HG03175 (cell line): ENCODE measurements around the gene SCGB1C1.
A peak's percentile ranks its signal among the peaks of the same experiment; 100 is the strongest.
"Not testable (repeated sequence)": the region's sequence is repeated elsewhere in the genome, so short reads cannot be mapped to it uniquely, and the experiment has no call there.

Experiments
- ATAC-seq: cut with Tn5 transposase; IDR thresholded peaks from one replicate; pipeline ENCODE4 v1.9.1; 2021; ENCODE audit warnings: mild to moderate bottlenecking, moderate library complexity; ENCODE audit not compliant: unreplicated experiment

SCGB1C1 gene

DNA sequence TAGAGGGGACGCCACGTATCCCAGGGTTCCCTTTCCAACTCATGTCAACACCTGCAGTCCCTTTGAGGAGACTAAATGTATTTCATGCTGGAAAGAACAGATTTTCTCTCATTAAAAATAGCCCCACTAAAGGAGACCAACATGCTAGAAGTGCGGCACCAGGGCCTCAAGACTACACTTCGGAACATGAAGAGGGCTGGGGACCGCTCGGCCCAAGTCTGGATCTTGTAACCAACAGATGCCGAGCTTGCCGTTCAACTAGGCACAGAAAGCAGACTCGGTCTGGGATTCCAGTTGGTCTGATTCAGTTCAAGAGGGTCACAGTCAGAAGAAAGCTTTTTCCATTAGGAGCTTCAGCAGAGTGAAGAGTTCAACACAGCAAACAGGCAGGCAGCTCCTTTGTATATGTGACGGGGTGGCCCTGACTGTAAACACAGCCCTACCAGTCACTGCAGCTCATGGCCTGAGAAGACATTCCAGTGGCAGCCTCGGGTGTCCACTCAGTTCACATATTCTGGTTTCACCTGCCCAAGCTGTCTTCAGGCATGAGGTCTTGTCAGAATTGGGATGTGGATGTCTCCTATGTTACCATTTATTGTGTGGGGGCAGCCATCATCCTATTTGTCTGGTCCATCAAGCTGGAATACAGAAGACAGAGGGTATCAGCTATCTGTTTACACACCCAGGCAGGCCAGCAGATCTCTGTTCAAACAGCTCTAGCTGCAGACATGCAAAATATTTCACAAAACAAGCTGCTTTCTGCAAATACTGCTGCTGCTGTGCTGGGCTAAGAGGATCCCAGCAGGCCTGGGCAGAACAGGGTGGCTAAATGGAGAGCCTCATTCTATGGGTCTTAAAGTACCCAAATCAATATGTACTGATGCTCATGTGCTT is 23.4 kb downstream of the SCGB1C1 start:
- ATAC-seq, result no peak

DNA sequence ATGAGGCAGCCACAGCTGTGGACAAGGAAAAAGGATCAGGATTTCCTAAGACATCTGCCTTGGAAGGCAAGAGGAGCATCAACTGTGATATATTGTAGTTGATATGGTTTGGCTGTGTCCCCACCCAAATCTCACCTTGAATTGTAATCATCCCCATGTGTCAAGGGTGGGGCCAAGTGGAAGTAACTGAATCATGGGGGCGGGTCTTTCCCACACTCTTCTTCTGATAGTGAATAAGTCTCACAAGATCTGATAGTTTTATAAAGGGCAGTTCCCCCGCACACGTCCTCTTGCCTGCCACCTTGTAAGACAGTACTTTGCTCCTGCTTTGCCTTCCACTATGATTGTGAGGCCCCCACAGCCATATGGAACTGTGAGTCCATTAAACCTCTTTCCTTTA is 24.8 kb downstream of the SCGB1C1 start:
- ATAC-seq, result no peak

- ATAC-seq, result no peak
Measured at GRCh38 chr11:218815-219593, 26.1 kb downstream of the SCGB1C1 start.

DNA sequence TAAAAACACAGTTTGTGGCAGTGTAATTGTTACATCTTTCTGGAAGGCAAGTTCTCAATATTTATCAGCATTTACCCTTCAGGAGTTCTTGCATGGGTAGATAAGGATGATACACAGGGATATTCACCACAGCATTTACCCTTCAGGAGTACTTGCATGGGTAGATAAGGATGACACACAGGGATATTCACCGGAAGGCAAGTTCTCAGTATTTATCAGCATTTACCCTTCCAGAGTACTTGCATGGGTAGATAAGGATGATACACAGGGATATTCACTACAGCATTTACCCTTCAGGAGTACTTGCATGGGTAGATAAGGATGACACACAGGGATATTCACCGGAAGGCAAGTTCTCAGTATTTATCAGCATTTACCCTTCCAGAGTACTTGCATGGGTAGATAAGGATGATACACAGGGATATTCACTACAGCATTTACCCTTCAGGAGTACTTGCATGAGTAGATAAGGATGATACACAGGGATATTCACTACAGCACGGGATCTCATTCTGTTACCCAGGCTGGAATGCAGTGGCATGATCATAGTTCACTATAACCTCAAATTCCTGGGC is 27.9 kb downstream of the SCGB1C1 start:
- ATAC-seq, result not testable (repeated sequence)

DNA sequence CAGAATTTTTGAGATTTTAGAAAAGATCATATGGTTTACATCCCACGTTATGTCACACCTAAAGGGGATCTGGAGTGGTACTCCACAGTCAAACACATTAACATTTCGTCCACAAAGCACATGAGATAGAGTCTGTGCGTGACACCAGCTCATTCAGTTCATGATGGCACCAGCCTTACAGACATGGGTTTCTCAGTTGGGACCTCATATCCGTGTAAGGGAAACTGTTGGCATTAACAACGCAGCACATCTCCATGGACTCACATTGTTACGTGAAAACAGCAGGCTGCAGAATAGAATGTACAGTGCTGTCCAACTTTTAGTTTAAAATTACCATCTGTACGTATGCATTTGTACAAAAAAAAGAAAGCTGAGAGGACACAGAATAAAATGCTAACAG is 28.7 kb downstream of the SCGB1C1 start:
- no peak for ATAC-seq

GRCh38 chr11:221998-222789 is 29.3 kb downstream of the SCGB1C1 start:
- no peak for ATAC-seq

- no peak for ATAC-seq
Measured at GRCh38 chr11:223026-223789, 30.3 kb downstream of the SCGB1C1 start.

DNA sequence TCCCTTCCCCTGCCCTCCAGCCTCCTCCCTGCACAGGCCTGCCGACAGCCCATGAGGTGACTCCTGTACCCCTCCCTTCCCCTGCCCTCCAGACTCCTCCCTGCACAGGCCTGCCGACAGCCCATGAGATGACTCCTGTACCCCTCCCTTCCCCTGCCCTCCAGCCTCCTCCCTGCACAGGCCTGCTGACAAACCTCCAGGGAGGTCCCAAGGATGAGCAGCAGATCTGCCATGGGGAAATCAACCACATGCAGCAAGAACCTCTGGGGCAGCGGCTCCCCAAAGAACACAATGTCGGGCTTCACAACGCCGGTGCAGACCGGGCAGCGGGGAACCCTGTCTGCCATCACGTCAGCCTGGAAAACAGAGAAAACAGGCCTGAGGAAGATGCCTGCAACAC is 31.0 kb downstream of the SCGB1C1 start:
- no peak for ATAC-seq

- ATAC-seq, result no peak
Measured at GRCh38 chr11:224424-224823, 31.5 kb downstream of the SCGB1C1 start.

GRCh38 chr11:225734-226453 is 33.0 kb downstream of the SCGB1C1 start:
- ATAC-seq, result no peak

DNA sequence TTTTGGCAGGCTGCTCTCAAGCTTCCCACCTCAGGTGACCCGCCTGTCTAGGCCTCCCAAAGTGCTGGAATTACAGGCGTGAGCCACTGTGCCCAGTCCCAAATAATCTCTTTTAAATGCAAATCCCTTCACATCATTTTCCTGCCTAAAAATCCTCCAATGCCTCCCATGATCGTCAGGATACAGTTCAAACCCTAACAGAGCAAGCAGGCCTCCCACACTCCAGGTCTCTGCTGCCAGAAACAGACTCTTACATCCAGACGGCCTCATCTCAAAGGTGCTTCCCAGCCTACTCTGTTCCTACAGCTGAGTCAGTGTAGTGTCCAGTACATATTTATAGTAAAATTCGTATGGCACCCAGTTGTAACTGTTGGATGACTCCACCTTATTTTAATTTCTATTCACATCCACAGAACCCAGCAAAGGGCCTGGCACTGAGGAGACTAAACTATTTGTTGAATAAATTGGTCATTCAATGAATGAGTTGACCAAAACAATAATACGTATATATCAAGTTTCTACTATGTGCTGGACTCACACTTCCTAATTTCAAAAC is 35.0 kb downstream of the SCGB1C1 start:
- ATAC-seq, result no peak

DNA sequence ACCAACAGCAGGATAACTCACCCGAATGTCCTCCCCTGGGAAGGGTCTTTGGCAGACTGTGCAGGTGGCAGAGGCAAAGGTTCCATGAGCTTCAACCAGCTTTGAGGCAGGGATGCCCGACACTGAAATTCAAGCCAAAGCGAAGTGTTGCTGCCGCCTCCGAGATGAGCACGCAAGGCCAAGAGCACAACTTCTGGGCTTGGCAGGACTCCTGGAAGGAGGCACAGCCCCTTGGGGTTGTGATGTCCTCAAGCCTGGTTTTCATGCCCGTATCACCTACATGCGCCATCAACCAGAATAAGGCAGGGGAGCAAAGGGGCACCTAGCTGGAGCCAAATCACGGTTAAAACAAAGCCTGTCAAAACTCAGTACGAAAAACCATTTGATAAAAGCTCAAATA is 37.6 kb downstream of the SCGB1C1 start:
- ATAC-seq, result no peak

DNA sequence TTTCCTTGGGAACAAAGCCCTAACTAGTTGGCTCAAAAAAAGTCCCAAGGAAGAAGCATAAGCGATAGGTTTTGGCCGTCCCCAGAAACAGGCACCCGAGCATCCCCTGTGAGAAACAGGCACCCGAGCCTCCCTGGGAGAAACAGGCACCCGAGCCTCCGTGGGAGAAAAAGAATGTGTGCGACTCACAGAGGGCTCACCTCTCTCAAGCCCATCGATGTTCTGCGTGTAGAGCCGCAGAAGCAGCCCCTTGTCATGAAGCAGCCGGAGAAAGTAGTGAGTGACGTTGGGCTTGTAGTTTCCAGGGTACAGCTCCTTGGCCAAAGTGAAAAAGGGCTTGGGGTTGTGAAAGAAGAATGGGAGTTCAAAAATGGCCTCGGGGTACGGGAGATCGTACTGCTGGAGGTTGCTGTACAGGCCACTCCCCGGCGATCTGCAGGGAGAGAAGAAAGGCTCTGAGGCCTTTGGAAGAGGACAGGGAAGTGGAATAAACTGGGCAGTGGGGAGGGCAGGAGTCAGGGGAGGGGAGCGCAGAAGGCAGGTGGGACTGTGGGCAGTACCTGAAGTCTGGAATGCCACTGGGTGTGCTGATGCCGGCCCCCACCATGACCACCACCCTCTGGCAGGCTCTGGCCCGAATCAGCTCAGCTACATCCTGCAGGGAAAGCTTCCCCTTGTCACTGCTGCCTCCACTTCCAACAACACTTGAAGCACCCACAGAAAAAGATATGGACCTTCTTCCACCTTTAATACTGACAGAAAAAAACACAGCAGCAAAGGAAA is 40.1 kb downstream of the SCGB1C1 start:
- no peak for ATAC-seq

- ATAC-seq, result no peak
Measured at GRCh38 chr11:235180-235579, 42.3 kb downstream of the SCGB1C1 start.

GRCh38 chr11:235609-235996 is 42.7 kb downstream of the SCGB1C1 start:
- ATAC-seq, result peak; percentile 11

- peak; percentile 78 for ATAC-seq
Measured at GRCh38 chr11:235997-236773, 43.3 kb downstream of the SCGB1C1 start, which contains the start of gene SIRT3. Gene SIRT3, minus strand, starts transcription at chr11:236342. Its CDS starts 14 bp downstream, at chr11:236328.
